SK-N-DZ (cell line): ENCODE data around the gene COL6A3.

ENCODE experiments used
- DNase-seq: peaks from one replicate; pipeline ENCODE4 v3.0.0-alpha.2; 2015; ENCODE audit warnings: low spot score

COL6A3 gene

DNA sequence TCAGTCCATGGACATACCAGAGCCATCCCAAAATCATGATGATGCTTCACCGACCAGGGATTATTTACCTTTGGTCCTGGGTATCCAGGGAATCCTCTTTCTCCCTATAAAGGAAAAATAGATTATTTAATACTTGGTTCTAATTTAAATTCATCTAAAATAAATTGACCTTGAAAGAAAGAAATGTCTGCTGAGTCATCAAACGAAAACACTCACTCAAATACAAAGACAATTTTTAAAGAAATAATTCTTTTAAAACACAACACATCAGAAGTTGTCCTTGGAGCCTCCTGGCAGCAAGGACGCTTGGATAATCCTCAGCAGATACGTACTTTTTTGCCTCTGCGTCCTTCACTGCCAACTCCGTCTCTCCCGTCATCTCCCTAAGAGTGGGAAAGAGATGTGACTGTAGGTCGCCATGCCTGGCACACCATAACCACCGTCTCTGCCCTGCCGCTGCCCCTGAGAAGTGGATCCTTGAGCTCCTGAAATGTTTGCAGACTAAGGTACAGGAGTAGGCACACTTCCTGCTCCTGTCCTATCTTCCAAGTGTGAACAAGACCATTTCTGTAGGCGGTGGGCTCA is 65.6 kb downstream of the COL6A3 start:
- no peak for DNase-seq

DNA sequence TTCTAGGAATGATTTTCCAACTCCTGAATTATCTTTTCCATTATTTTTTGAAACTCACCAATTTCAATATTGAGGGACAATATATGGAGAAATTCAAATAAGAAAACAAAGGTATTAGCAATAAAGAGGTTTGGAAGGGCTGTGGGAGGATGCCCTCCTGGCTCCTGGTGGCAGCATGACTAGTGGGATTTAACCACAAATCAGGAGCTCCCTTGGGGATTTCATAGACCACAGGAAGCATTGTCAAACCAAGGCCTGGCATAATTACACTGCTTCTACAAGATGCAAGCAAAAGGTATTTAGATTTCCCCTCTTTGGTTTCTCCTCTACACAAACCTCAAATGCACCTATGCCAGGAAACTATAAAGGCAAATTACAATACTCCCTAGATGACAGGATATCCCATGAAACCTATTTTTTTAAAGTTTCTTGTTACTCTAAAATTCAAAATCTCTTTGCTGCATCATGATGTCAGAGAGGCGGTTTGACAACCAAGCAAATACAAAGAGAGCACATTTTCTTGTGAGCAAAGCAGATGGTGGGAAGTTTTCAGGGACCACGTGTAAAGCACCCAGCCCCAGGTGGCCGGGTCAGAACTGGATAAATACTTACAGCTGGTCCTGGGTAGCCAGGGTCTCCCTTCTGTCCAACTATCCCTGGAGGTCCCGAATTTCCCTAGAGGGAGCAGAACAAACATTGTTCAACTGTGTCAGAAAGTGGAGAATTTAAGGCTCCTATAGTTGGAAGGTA is 67.9 kb downstream of the COL6A3 start:
- no peak for DNase-seq

DNA sequence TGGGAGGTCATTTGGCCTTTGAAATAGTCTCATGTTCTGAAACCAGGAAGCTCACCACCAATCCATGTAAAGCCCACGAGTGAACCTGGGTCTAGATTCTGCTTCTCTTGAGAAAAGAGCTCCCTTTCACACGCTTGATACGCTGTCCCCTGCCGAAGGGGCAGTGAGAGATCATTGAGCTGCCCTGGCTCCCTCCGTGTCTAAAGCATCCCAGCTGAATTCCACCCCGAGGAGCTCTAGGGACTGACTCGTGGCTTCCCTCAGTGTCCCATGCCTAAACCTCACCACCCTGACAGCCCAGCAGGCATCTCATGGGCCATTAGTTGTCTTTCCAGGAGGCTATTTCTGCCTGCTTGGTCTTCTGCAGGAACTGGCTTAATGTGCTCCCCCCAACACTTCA is 68.6 kb downstream of the COL6A3 start:
- no peak for DNase-seq

DNA sequence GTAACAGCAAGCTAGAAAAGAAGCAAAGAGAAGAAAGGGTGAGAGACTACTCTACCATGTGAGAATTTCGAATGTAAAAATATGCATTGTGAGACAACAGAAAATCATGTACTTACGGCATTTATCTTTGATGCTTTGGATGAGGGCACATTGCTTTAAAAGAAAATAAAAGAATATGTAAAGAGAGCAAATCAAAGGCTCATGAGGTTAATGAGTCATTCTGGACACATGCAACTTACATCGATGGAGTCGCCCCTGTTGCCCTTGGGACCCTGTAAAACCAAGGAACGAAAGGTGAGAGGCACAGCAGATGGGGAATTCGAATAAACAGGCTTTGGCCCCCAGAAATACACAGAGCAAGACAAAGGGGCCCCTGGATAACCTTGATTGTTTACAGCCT is 69.0 kb downstream of the COL6A3 start:
- no peak for DNase-seq

DNA sequence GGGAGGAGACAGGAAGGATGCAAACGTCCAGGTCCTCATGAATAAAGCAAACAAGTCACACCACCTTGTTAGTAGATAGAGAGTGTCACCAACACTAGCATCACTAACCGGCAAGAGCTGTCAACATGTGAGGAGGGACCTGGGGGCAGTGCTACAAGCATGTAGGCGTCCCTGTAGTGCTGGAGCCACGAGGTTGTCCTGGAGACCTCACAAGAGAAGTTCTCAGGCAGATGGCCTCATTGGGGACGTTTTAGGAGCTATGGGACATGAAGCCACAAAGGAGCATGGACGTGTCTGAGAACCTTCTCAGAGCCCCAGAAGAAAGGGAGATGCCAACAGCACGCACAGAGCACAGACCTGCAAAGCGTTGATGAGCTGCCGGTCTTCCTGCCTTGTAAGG is 70.0 kb downstream of the COL6A3 start:
- DNase-seq: no peak

DNA sequence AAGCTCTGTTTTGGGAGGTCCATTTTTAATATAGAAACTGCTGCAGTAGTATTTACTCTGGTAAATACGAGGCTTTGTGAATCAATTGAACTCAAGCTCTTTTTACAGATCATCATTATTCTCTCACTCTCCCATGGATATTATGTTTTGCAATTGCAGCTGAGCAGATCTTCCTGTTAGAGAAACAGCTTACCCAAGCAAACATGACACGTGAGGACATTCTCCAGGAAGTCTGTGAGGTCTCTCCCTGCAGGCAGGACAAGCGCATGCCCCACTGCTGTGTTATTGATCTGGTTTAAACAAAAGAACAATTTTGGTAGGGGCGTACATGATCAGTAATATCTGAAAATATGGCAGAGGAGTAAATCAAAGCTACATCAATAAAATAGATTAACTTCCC is 72.1 kb downstream of the COL6A3 start:
- DNase-seq: no peak

DNA sequence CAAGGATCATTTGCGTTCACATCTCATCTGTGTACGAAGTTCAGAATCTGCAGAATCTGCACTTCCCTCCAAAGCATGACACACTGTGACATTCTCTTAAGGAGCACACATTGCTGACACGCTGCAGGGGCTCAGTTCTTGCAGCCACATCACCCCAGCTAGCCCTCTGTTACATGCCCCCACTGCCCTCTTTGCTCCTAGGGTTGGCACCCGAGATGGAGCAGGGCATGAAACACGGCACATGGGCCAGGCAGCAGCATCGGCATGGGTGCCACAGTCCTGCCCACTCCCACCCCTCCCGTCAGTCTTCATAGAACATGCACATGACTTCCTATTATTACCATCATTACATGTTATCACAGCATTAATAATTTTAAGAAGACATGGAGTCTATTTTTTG is 76.4 kb downstream of the COL6A3 start:
- DNase-seq: no peak

DNA sequence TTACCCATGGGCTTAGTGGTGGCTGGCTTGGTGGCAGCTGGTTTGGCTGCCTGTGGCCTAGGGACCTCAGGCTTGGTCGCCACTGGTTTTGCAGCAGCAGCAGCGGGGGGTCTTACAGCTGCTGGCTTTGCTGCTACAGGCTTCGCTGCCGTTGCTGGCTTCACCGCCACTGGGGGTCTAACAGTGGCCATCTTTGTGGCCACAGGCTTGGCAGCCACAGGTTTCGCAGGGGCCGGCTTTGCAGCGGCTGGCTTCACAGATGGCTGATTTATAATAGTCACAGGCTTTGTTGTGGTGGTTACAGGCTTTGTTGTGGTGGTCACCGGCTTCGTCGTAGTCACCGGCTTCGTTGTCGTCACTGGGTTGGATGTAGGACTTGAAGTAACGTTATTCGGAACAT is 77.8 kb downstream of the COL6A3 start:
- no peak for DNase-seq

DNA sequence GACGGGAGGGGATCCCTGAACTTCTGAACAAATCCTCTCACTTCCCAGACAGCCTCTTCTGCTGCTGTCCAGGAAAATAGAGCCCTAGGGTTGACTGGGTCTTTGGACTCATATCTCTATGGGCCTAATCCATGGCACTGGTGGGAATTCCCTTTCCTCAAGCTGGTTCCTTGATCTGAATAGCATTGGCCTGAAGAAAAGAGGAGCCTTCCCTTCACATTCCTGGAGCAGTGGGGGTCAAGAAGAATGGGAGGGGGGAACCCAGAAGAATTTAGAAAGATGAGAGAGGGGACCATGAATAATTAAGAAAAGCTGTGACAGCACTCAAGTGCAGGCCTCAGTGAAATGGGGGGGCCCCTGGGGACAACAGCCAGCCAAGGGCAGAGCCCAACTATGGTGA is 80.2 kb downstream of the COL6A3 start:
- DNase-seq: no peak

DNA sequence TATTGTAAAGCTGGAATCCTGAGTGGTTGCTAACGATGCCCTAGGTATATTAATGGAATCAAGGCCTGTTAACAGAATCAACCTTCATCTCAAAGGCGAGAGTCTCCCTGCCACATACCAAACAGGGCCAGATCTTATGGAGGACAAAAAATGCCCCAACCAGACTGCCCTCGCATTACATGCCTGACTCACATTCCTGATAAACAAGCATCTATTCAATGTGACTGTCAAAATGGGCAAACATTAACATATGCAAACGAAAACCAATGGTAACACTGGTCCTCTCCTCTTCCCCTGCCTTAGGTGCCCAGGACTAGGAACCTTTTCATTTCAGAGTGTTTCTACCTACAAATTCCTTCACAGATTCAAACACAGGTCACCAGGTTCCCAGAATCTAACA is 83.4 kb downstream of the COL6A3 start:
- DNase-seq: no peak

DNA sequence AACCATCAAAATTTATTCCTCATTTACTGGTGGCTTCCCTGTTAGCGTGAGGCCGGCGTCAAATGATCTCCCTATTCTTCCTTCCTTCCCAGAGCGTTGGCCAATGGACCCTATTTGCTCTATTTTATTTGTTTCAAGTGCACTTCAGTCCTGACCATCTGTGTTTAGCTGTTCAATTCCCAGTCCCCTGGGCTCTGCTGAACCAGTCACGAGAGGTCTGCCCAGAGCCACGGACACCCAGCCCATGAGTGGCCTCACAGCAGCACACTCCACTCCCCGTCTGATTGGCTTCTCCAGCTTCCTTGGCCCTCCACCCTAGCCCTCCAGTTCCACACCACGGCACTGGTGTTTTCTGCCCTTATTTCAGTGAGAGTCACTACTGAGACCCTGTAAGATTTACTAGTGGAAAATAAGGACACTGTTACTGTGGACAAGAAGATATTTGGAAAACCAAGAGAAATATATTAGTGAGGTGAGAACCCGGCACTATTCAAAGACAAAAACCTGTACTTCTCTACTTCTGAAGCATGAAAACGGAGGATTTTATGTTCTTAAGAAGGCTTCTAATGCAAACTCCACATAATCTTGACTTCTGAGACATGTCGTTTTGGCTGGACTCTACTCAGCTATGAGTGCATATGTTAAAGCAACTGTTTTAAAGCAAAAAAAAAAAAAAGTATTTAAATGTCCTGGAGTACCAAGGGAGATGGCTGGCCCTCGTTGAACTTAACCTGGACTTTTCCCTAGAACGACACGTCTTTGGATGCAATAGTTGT is 86.6 kb downstream of the COL6A3 start:
- no peak for DNase-seq

DNA sequence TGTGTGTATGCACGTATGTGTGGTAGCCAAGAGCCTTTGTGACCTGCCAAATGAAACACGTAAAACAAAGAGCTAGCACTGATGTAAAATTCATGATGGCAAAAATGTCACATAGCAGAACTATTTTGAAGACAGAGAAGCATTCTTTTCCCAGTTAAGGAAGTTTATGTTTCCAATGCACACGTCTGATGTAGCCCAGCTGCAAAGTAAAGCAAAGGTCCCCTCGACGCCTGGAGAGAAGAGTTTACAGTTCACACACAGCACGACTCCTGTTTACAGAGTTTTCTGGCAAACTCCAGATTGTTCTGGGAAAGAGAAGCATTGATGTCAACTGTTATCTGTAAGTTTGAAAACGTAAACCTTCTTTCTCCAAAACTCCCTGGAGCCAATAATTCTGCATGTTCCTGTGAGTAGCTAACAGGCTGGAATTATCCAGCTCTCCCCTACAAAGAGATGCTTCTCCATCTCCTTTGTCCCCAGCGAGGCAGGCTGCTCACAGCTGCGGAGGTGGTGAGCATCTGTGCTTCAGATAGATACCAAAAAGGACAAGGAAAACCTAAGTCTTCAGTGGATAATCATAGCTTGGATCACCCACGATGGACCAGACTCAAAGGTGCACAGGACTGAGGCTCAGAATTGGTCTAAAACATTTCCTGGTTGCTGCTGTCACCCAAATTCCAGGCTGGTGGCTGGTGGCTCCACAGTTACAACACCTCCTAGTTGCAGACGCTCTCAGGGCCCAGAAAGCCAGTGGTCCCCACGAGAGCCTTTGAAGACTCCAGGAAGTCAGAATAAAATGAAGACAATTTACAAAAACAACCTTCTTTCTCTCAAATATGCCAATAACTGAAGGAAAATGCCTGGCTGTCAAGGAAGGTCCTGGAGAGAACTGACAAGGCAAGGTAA is 87.4 kb downstream of the COL6A3 start:
- DNase-seq: no peak

DNA sequence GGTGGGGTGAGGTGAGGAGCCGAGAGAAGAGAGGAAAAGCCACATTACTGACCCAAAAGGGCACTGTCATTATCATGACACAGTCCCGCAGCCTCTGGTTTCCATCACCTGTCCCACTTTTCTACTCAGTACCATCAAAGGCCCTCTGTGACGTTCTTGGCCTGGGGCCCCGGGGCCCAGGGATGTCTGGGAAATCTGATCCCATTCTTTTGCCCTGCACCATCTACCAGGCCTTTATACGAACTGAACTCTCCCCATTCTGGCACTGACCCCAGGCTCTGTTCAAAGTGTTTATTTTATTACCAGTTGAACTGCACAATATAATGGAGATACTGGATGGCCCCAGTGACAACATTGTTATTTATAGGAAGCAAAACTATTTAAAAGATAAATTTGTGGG is 89.1 kb downstream of the COL6A3 start:
- DNase-seq: peak; percentile 40

DNA sequence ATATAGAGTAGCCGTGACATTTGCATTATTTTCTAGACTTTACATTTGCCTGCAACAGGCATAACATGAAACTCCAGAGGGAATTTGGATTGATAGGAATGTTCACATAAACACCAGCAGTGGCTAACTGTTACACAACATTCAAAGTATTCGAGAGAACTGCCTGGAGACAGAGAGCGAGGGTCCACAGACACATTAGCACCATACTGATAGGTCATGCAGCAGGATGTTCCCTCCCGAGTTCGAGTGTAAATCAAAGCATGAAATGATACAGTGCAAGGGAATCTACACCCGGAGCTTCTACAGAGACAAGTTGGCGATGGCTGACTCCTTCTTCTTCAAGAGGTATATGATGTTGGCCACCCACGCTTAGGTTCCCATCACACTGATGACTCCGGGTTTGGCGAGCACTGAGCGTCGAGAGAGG is 89.5 kb downstream of the COL6A3 start:
- no peak for DNase-seq

DNA sequence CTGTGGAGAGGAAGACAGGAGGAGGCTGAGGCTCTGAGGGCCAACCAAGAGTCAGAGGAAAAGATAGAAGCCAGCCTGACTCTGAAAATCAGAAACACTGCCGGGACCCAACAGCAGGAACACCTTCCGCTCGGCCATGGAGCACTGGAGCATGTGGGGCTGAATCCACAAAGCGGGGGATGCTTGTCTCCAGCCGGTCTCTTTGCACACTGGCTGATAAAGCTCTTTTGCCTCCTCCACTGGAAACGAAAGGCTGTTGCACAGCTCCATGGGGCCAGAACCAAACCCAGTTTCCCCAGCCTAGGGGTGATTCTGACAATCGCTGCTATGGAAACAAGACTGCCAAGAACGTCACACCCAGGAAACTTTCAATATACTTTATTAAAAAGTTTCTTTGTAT is 90.3 kb downstream of the COL6A3 start:
- no peak for DNase-seq

DNA sequence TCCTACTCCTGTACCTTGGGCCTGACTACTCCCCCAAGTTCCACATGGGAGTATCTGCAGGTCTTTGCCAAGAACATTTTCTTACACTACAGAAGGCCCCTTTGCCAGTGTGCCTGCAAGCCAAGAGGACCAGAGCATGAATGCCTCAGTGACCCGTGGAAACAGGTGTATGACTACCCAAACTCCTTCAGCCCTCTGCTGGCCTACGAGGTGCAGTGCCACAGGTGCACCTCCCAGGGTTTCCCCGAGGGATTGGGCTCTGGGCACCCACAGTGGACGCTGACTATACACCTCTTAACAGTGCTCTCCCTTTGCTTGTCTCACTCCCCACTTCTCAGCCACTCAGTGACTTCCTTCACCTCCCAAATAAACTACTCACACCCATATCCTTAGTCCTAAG is 91.4 kb downstream of the COL6A3 start:
- DNase-seq: no peak

DNA sequence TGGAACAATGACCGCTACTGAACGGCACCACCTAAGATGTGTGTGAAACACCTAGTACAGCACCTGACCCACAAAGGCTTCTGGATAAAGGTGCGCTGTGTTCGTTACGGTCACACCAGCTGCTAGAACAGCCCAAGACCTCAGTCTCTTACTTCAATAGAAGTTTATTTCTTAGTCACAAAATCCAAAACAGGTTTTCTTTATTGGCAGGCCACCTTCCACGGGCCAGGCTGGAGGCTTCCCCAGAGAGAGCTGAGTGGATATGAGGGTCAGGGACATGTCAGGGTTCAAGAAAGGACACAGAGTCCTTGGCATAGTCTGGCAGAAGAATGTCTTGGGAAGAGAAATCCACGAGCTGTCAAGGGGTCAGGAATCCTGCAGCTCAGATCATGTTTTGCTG is 92.2 kb downstream of the COL6A3 start:
- DNase-seq: no peak

DNA sequence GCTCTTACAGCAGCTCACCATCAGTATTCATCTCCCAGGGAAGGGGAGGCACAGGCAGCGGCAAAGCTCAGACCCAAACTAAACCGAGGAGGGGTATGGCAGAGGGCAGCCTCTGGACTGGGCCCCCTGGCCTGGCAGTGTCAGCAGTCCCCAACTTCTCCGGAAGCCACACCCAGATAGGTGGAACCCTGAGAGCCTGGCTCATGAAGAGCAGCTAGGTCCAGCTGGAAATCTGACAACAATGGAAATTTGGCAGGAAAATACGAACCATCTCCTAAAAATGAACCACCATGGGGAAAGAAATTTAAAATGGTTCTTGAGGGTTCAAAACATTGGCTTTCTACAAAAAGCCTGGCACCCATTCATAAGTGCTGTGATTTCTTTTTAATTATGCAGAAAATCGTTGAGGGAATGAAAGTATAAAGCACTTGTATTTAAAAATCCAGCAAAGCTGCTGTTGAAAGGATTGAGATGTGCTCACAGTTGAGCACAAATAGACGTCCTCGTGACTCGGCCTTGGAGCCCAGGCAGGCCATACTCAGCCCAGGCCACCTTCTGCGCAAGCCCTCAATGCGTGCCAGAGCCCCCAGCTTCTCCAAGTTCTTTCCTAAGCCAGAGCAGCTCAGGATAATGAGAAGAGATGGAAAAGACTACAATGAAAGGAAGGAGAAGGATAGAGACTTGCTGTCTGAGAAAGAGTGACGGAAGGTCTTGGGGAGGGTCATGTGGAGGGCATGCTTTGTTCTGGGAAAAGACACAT is 93.0 kb downstream of the COL6A3 start:
- no peak for DNase-seq

DNA sequence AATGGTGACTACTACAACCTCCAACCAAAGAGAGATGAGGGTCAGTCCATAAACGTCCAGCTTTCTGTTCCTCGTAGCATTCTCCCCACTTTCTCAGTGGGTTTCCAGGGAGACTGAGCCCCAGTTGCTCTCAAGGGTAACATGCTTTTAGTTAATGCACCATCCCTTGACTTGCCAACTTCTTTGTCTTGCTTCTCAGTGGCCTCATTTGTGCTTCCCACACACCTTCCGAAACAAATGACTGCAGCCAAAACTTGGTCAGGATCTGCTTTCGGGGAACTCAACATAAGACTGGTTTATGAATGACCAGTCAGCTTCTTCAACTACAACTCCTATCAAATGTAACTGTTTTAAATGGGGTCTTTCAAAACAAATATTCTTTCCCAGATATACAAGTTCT is 94.1 kb downstream of the COL6A3 start:
- DNase-seq: no peak

DNA sequence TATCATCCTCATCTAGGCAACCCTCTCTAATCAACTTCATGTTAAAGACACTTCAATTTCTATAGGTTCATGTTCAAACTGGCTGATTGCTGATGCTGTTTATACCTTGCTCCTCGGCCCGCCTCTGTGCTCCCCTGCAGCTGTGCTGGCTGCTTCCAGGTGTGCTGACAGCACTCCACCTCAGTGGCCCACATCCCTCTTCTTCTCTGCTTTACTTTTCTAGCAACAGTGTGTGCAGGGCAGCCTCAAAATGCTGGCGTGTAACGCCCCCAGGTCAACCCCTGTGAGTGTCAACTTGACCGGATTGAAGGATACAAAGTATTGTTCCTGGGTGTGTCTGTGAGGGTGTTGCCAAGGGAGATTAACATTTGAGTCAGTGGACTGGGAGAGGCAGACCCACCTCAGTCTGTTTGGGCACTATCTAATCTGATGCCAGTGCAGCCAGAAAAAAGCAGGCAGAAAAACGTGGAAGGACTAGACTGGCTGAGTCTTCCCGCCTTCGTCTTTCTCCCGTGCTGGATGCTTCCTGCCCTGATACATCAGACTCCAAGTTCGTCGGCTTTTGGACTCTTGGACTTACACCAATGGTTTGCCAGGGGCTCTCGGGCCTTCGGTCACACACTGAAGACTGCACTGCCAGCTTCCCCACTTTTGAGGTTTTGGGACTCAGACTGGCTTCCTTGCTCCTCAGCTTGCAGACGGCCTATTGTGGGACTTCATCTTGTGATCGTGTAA is 94.7 kb downstream of the COL6A3 start:
- DNase-seq: no peak
